WTC11 (cell line): Measurements from ENCODE around the gene MAFB.

Source experiments
- CTCF ChIP-seq: fragments of 200-600 bp; IDR thresholded peaks from 2 replicates; pipeline ENCODE4 v1.8.0; 2022; ENCODE audit warnings: antibody characterized with exemption
- MAX ChIP-seq: sonication (generic); formaldehyde crosslinking; IDR thresholded peaks from 2 replicates; pipeline ENCODE4 v1.8.0; 2022; ENCODE audit warnings: mild to moderate bottlenecking, missing genetic modification reagents
- MLX ChIP-seq: sonication (generic); formaldehyde crosslinking; IDR thresholded peaks from 2 replicates; pipeline ENCODE4 v1.8.1; 2023; ENCODE audit warnings: mild to moderate bottlenecking, missing genetic modification reagents, moderate library complexity
- NFE2L1 ChIP-seq: sonication (generic); formaldehyde crosslinking; IDR thresholded peaks from 2 replicates; pipeline ENCODE4 v1.8.1; 2023; ENCODE audit warnings: missing genetic modification reagents
- NR1H2 ChIP-seq: sonication (generic); formaldehyde crosslinking; IDR thresholded peaks from 2 replicates; pipeline ENCODE4 v1.9.0; 2021; ENCODE audit warnings: mild to moderate bottlenecking, moderate library complexity, missing genetic modification reagents
- ZMAT4 ChIP-seq: fragments of 250-450 bp; sonication (Bioruptor Pico); IDR thresholded peaks from 2 replicates; pipeline ENCODE4 v1.9.0; 2021; ENCODE audit warnings: mild to moderate bottlenecking
- ZNF281 ChIP-seq: sonication (generic); formaldehyde crosslinking; IDR thresholded peaks from 2 replicates; pipeline ENCODE4 v1.8.0; 2023; ENCODE audit warnings: mild to moderate bottlenecking, missing genetic modification reagents
- ZSCAN18 ChIP-seq: fragments of 250-450 bp; sonication (Bioruptor Pico); IDR thresholded peaks from 2 replicates; pipeline ENCODE4 v2.1.2; 2022; ENCODE audit warnings: mild to moderate bottlenecking, moderate library complexity

GRCh38 chr20:40635971-40636370 is 53.1 kb downstream of the MAFB start:
- TF ChIP-seq MAX, result no peak
- no peak for TF ChIP-seq ZSCAN18 (CRISPR knock-in tag)
- no peak for TF ChIP-seq CTCF
- no peak for TF ChIP-seq NR1H2 (CRISPR knock-in tag)
- TF ChIP-seq ZMAT4, result no peak
- no peak for TF ChIP-seq NFE2L1 (CRISPR knock-in tag)
- no peak for TF ChIP-seq ZNF281 (CRISPR knock-in tag)
- no peak for TF ChIP-seq MLX (CRISPR knock-in tag)
